ENCODE measurements around the gene AGO3. TPM values are rescaled to one million over a fixed set of nuclear protein-coding genes. Genes with fewer than 3 reads are reported as not detected.
"Not testable (repeated sequence)": the region's sequence is repeated elsewhere in the genome, so short reads cannot be mapped to it uniquely, and the experiment has no call there.

AGO3 gene
- total RNA-seq (2014; rRNA removed; shearing (Covaris generic)) = 18.4 and 43.9 TPM in 2 replicates

- DNase-seq (ENCODE audit: low read depth) = peak; percentile 95
Measured at GRCh38 chr1:35930593-35931445, at the start of gene AGO3. AGO3 (plus strand) TSS chr1:35931105; CDS start chr1:35931427, 322 bp downstream.

- no peak for DNase-seq (ENCODE audit: low read depth)
Measured at GRCh38 chr1:35881850-35882273, 49.0 kb upstream of the AGO3 start.

DNA sequence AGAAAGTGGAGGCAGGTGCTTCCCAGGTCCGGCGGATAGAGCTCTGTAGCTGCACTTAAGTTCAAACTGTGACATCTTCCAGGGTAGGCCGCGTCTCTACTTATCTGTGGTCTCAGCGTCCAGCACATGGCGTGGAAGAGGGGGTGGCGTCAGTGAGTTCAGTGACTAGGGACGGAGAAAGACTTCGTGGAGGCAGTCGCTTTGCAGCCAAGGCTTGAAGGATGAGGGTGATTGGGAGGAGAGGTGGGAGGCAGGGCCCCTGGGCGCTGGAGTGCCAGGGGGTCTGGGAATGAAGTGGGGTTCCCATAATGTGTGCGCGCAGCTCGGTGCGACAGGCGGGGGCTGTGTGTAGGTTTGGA lies 48.3 kb upstream of the AGO3 start:
- no peak for DNase-seq (ENCODE audit: low read depth)

DNA sequence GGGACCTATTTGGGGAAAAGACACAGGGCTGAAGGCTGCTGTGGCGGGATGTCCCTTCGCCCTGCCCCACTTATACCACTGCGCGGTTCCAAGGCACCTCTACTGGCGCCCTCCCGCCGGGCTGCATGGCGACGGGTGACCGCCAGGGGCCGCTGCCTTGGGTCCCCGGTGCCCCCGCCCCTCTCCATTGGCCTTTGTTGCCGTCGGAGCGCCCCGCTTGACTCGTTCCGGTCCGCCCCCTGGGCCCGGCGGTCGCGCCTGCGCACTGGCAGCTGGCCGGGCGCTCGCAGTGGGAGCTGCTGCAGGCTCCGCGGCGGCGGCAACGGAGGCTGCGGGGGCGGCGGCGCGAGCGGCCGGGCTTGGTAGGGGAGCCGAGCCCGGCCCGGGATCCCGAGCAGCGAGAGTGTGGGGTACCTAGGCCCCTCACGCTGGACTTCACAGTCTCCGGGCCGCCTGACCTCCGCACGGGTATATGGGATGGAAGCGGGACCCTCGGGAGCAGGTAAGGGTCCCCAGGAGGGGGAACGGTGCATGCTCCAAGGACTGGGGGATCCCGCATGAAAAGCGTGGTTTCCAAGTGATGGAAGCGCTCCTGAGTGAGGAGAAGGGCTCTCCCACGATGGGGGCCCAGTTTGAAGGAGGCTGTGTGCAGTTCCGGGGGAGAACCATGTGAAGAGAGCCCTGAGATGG lies 47.8 kb upstream of the AGO3 start, which contains the start of gene AGO1:
Gene AGO1, plus strand, starts transcription at position 265 of the 690 bp plus-strand sequence. Its CDS starts 213 bp downstream, at position 478.
- peak; percentile 98 for DNase-seq (ENCODE audit: low read depth)

- peak; percentile 49 for DNase-seq (ENCODE audit: low read depth)
Measured at GRCh38 chr1:35883635-35884101, 47.2 kb upstream of the AGO3 start.

- DNase-seq (ENCODE audit: low read depth) = no peak
Measured at GRCh38 chr1:35884934-35885333, 46.0 kb upstream of the AGO3 start.

- peak; percentile 9 for DNase-seq (ENCODE audit: low read depth)
Measured at GRCh38 chr1:35885961-35886558, 44.8 kb upstream of the AGO3 start.

DNA sequence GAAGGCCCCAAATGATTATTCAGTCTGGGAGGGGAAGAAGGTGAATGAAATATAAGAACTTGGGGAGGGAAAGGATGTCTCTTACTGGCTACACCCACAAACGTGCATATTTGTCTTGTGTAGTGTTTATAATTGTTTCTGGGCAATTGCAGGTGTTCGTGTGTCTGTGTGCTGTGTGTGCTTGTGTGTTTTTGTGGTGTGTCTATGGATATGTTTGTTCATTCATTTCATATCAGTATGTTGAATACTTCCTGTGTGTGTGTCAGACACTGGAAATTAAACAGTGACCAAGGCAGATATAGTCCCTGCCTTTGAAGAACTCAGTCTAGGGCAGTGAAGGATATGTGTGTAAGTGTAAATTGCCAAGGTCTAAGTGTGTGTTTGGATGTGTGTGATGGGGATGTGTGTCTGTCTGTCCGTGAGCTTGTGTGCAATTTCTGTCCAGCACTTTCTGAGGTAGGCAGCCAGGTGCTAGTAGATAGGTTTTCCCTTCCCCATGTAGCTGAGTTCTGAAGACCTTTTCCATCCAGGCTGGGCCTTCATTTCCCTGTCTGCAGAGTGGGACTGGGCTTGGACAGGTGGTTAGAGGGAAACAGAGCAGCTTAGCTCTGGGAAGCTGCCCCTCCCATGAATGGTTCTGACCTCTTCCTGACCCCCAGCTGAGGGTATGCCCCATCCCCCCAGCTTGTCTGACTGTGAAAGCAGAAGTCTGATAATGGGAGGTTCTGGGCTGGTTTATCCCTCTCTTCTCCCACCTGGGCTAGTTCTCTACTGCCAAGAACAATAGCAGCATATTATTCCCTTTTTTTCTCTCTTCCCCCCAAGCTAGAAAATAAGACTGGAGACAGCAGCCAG lies 44.1 kb upstream of the AGO3 start:
- DNase-seq (ENCODE audit: low read depth) = peak; percentile 39

DNA sequence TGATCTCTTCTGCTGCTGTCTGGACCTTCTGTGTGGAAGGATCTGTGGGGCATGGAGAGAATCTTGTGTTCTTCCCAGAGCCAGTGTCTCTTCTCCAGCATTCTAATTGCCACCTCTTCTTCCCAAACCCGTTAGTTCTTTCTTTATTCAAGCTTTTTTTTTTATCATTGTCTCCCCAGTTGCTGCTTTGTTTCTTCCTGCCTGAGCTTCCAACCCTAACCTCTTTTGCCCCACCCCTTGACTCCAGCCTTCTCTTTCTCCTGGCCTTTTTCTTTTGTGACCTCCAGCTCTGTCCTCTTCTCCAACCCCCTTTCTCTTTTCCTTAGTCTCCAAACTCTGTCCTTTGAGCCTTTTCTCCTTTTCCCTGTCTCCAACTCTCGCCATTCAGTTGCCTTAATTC lies 43.4 kb upstream of the AGO3 start:
- no peak for DNase-seq (ENCODE audit: low read depth)

DNA sequence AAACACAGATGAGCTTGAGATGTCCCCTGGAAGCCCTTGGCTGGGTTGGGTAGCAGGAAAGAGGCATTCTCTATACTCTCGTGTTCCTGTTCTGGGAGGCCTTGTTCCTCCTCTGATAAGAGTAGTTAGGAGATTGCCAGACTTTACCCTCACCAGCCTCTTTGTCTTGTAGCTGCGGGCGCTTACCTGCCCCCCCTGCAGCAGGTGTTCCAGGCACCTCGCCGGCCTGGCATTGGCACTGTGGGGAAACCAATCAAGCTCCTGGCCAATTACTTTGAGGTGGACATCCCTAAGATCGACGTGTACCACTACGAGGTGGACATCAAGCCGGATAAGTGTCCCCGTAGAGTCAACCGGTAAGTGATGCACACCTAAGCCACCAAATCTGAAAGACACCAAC lies 42.6 kb upstream of the AGO3 start:
- DNase-seq (ENCODE audit: low read depth) = no peak

- DNase-seq (ENCODE audit: low read depth) = not testable (repeated sequence)
Measured at GRCh38 chr1:35888981-35889380, 41.9 kb upstream of the AGO3 start.

- no peak for DNase-seq (ENCODE audit: low read depth)
Measured at GRCh38 chr1:35893051-35893879, 37.6 kb upstream of the AGO3 start.

DNA sequence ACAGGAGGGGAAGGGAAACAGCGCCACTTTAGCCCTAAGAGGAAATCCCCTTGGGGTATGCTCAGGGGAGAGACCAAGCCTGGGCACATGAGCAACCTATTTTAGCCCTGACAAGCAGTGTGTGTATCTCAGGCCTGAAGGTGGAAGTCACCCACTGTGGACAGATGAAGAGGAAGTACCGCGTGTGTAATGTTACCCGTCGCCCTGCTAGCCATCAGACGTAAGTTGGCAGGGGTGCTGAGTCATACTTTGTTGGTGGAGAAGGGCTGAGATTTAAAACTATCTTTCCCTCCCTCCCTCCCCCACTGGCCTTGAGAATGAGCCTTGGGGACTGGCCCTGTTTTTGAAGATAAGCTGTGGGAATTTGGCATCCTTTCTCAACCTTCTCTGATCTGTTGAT lies 36.7 kb upstream of the AGO3 start:
- DNase-seq (ENCODE audit: low read depth) = peak; percentile 52

GRCh38 chr1:35894656-35895055 lies 36.2 kb upstream of the AGO3 start:
- DNase-seq (ENCODE audit: low read depth) = no peak

DNA sequence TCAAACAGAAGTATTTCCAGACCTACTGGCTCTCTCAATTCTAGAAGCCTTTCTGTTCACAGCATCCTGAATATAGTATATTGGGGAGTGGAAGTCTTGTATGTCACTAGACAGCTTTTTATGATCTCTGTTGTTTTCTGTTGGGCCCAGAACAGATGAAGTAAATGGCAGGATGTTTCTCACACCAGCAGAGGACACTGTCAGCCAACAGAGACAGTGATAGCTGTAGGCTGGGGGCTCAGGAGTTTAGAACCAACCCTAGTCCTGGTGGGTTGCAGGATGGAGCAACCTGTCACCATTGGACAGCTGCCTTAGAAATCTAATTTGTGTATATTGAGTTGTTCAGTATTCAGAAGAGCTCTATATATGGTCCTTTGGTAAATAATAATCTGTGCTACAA lies 31.0 kb upstream of the AGO3 start:
- no peak for DNase-seq (ENCODE audit: low read depth)

DNA sequence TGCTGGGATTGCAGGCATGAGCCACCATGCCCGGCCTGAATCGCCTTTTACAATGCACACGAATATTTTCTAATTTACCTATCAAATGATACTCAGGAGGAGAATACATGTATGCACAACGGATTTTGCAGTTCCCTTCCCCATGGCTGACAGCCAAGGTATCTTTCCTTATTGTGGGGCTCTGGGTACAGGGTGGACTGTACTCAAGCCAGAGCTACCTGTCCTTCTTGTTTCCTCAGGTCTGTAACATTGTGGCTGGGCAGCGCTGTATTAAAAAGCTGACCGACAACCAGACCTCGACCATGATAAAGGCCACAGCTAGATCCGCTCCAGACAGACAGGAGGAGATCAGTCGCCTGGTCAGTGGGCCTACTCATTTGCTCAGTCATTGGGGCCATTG lies 29.7 kb upstream of the AGO3 start:
- DNase-seq (ENCODE audit: low read depth) = no peak

- DNase-seq (ENCODE audit: low read depth) = no peak
Measured at GRCh38 chr1:35902671-35903070, 28.2 kb upstream of the AGO3 start.

GRCh38 chr1:35914717-35915116 lies 16.2 kb upstream of the AGO3 start:
- DNase-seq (ENCODE audit: low read depth) = no peak

GRCh38 chr1:35915693-35916092 lies 15.2 kb upstream of the AGO3 start:
- no peak for DNase-seq (ENCODE audit: low read depth)

DNA sequence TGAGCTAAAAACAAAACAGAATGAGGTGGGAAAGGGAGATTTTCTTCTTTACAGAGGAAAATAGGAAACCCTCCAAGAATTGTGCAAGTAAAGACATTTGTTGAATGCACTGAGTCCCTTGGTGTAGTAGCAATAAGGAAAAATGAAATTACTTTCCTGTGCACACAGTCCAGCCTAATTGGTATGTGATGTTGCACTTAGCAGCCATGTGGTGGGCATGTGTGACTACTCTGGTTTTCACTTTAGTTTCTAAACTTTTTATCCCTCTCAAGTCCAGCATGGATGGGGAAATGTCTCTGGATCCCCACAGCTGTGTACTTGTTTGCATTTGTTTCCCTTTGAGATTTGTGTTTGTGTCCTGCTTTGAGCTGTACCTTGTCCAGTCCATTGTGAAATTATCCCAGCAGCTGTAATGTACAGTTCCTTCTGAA lies 7.1 kb upstream of the AGO3 start:
- DNase-seq (ENCODE audit: low read depth) = no peak

GRCh38 chr1:35924838-35925237 lies 6.1 kb upstream of the AGO3 start:
- DNase-seq (ENCODE audit: low read depth) = no peak

Measured in Daoy (cell line).